GOT3 (cell line): ENCODE results near the gene NFATC2.

ENCODE experiments used
- DNase-seq: peaks from one replicate; lab custom pipeline; 2025; ENCODE audit warnings: mixed read lengths; lab: John Stamatoyannopoulos, UW

Gene NFATC2

GRCh38 chr20:51450984-51451383, 91.5 kb downstream of the NFATC2 start:
- DNase-seq, result no peak

GRCh38 chr20:51450221-51450712, 92.3 kb downstream of the NFATC2 start:
- DNase-seq, result no peak

- DNase-seq, result no peak
Measured at GRCh38 chr20:51449498-51450220, 92.9 kb downstream of the NFATC2 start.

GRCh38 chr20:51447765-51448148, 94.8 kb downstream of the NFATC2 start:
- DNase-seq, result no peak

GRCh38 chr20:51447097-51447764, 95.3 kb downstream of the NFATC2 start:
- DNase-seq, result peak; percentile 88

GRCh38 chr20:51446656-51447055, 95.9 kb downstream of the NFATC2 start:
- DNase-seq, result no peak

- no peak for DNase-seq
Measured at GRCh38 chr20:51446230-51446629, 96.3 kb downstream of the NFATC2 start.

- no peak for DNase-seq
Measured at GRCh38 chr20:51445591-51445990, 96.9 kb downstream of the NFATC2 start.

GRCh38 chr20:51444922-51445438, 97.5 kb downstream of the NFATC2 start:
- DNase-seq, result no peak

- DNase-seq, result no peak
Measured at GRCh38 chr20:51444467-51444866, 98.1 kb downstream of the NFATC2 start.

- DNase-seq, result no peak
Measured at GRCh38 chr20:51442602-51443001, 99.9 kb downstream of the NFATC2 start.

GRCh38 chr20:51440589-51440988, 101.9 kb downstream of the NFATC2 start:
- DNase-seq, result no peak

- DNase-seq, result no peak
Measured at GRCh38 chr20:51439160-51439689, 103.3 kb downstream of the NFATC2 start.

GRCh38 chr20:51438136-51438535, 104.4 kb downstream of the NFATC2 start:
- no peak for DNase-seq

- DNase-seq, result no peak
Measured at GRCh38 chr20:51437182-51437924, 105.2 kb downstream of the NFATC2 start.

- DNase-seq, result no peak
Measured at GRCh38 chr20:51434580-51435247, 107.8 kb downstream of the NFATC2 start.

- DNase-seq, result no peak
Measured at GRCh38 chr20:51434026-51434425, 108.5 kb downstream of the NFATC2 start.

GRCh38 chr20:51432875-51433274, 109.6 kb downstream of the NFATC2 start:
- no peak for DNase-seq

- no peak for DNase-seq
Measured at GRCh38 chr20:51432251-51432784, 110.2 kb downstream of the NFATC2 start.

- no peak for DNase-seq
Measured at GRCh38 chr20:51431321-51431720, 111.2 kb downstream of the NFATC2 start.

GRCh38 chr20:51430198-51430950, 112.1 kb downstream of the NFATC2 start:
- no peak for DNase-seq
